ENCODE measurements around the gene CLDN2.
"Not testable (repeated sequence)": the region's sequence is repeated elsewhere in the genome, so short reads cannot be mapped to it uniquely, and the experiment has no call there.

DNA sequence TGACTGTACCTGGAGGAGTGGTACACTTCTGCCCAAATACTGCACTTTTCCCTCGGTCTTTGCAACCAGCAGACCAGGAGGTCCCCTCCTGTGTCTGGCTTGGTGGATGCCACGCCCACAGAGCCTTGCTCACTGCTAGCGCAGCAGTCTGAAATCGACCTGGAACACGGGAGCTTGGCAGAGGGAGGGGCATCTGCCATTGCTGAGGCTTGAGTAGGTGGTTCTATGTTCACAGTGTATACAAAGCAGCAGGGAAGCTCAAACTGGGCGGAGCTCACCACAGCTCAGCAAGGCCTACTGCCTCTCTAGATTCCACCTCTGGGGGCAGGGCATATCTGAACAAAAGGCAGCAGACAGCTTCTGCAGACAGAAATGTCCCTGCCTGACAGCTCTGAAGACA lies 46.3 kb downstream of the CLDN2 start:
- TF ChIP-seq, protein P1, sequence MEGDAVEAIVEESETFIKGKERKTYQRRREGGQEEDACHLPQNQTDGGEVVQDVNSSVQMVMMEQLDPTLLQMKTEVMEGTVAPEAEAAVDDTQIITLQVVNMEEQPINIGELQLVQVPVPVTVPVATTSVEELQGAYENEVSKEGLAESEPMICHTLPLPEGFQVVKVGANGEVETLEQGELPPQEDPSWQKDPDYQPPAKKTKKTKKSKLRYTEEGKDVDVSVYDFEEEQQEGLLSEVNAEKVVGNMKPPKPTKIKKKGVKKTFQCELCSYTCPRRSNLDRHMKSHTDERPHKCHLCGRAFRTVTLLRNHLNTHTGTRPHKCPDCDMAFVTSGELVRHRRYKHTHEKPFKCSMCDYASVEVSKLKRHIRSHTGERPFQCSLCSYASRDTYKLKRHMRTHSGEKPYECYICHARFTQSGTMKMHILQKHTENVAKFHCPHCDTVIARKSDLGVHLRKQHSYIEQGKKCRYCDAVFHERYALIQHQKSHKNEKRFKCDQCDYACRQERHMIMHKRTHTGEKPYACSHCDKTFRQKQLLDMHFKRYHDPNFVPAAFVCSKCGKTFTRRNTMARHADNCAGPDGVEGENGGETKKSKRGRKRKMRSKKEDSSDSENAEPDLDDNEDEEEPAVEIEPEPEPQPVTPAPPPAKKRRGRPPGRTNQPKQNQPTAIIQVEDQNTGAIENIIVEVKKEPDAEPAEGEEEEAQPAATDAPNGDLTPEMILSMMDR (IDR thresholded peaks at IDR 0.05; ENCODE audit: insufficient read depth, low read length, poor library complexity, severe bottlenecking): not testable (repeated sequence)
- not testable (repeated sequence) for TF ChIP-seq EZH2phosphoT487 (conservative IDR thresholded peaks at IDR 0.05; ENCODE audit: low read length)
